ENCODE results near the gene SF3B6. TPM values are rescaled to one million over a fixed set of nuclear protein-coding genes. Genes with fewer than 3 reads are reported as not detected.
A peak's percentile ranks its signal among the peaks of the same experiment; 100 is the strongest.

The SF3B6 gene, protein sequence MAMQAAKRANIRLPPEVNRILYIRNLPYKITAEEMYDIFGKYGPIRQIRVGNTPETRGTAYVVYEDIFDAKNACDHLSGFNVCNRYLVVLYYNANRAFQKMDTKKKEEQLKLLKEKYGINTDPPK
- 140 TPM for total RNA-seq (2013)
- polyA plus RNA-seq (100 to 1,000 TPM in 2 of 3 donors, 10 to 100 TPM in 1; 67.6 to 172 (median 146) TPM), polyA minus RNA-seq (26.0 and 33.5 TPM in 2 replicates), total RNA-seq (19.5 to 39.8 (median 30.7) reads per million in 11 experiments)

DNA sequence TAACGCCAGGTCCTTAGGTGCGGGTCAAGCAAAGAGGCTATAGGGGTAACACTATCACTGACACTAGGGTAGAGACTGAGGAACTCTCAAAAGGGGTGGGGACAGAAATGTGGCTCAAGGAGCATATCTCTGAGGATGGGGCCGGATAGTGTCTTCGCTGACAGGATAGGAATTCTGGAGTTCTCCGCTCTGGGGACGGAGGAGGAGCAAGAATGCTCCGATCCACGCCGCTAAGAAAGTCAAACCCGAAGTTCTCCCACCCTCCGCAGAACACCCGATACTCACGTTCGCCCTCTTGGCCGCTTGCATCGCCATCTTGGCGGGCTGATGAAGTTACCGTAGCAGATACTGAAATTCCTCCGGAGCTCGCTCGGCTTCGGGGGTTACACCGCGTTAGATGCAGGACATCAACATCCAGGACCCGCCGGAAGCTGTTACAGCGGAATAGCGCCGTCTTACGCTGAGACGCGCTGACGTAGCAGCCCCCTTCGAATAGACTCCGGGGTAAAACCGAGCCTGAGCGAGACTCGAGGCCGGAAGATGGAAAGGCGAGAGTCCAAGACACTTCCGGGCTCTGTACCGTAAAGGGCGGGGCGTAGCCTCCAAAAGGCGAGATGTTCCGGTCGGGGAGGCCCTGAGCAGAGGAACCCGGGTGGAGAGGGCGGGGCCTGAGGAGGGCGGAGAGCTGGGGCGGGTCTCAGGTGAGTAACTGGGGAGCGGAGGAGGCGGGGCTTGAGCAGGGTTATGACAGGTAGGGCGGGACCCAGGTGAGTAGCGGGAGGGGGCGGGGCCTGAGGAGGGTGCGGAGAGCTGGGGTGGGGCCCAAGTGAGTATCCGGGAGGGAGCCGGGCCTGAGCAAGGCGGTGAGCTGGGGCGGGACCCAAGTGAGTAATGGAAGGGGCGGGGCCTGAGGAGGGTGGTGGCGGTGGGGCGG lies at the start of gene SF3B6:
Gene SF3B6 (minus strand): TSS at position 412 of the 934 bp plus-strand sequence. CDS start 97 bp downstream, at position 315.
- Histone ChIP-seq H3K27me3 (ENCODE audit: control insufficient read depth in 2 of 2, insufficient read depth in 2 of 2, low read length in 2 of 2) (no peaks in the 10 kb centered on the region), H3K36me3 (replicated peaks in 1 of 2; ENCODE audit: control insufficient read depth in 1 of 2, insufficient read depth in 2 of 2, low read length in 2 of 2) (peaks cover 20 to 47% of the 10 kb centered on the region in 2 donors), H3K4me1 (ENCODE audit: control insufficient read depth in 1 of 2, insufficient read depth in 2 of 2, low read length in 2 of 2) (peaks cover 25 to 40% of the 10 kb centered on the region in 2 donors), H3K79me2 (ENCODE audit: insufficient read depth, low read length) (peaks cover 82% of the 10 kb centered on the region), H3K9ac (ENCODE audit: insufficient read depth, low read length, poor library complexity, severe bottlenecking) (peak within 1 kb of the TSS; percentile 84), H3K4me2 (replicated peaks; ENCODE audit: extremely low read depth, low read length, poor library complexity, severe bottlenecking) (peak within 1 kb of the TSS; percentile 95), H3K27ac (ENCODE audit: low read depth in 1 of 2, low read length in 2 of 2) (peak within 1 kb of the TSS; percentile 67 to 89), H3K9me3 (replicated peaks in 1 of 2; ENCODE audit: control insufficient read depth in 1 of 2, insufficient read depth in 1 of 2, low read length in 2 of 2) (no peaks in the 10 kb centered on the region), H3K4me3 (replicated peaks in 1 of 3; ENCODE audit: low read depth in 2 of 3, low read length in 3 of 3) (peak within 1 kb of the TSS; percentile 56 to 94 (median 86)), H2AFZ (ENCODE audit: insufficient read depth, low read depth, low read length, poor library complexity, severe bottlenecking) (peak within 1 kb of the TSS; percentile 91), H4K20me1 (ENCODE audit: insufficient read depth, low read length) (peaks cover 4% of the 10 kb centered on the region)
- Mint-ChIP-seq H3K36me3 (peaks cover 17 to 38% of the 10 kb centered on the region in 2 donors), H3K4me1 (peaks cover 27% of the 10 kb centered on the region), H3K27ac (peak within 1 kb of the TSS; percentile 94 to 99 (median 98)), H3K27me3 (ENCODE audit: low read depth in 3 of 3) (no peaks in the 10 kb centered on the region), H3K4me3 (peak within 1 kb of the TSS; percentile 95 to 100), H3K9me3 (peaks cover 0 to under 1% (median 0%) of the 10 kb centered on the region in 7 donors)
- TF ChIP-seq, protein P1, sequence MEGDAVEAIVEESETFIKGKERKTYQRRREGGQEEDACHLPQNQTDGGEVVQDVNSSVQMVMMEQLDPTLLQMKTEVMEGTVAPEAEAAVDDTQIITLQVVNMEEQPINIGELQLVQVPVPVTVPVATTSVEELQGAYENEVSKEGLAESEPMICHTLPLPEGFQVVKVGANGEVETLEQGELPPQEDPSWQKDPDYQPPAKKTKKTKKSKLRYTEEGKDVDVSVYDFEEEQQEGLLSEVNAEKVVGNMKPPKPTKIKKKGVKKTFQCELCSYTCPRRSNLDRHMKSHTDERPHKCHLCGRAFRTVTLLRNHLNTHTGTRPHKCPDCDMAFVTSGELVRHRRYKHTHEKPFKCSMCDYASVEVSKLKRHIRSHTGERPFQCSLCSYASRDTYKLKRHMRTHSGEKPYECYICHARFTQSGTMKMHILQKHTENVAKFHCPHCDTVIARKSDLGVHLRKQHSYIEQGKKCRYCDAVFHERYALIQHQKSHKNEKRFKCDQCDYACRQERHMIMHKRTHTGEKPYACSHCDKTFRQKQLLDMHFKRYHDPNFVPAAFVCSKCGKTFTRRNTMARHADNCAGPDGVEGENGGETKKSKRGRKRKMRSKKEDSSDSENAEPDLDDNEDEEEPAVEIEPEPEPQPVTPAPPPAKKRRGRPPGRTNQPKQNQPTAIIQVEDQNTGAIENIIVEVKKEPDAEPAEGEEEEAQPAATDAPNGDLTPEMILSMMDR (IDR thresholded peaks at IDR 0.05): no peak
- intact Hi-C loops (cut with micrococcal nuclease): no loop called here
- WGBS (ENCODE audit: insufficient coverage): under 1% methylated on average over 49 of the region's 64 CpGs
- peak; percentile 96 to 99 (median 98) for DNase-seq

DNA sequence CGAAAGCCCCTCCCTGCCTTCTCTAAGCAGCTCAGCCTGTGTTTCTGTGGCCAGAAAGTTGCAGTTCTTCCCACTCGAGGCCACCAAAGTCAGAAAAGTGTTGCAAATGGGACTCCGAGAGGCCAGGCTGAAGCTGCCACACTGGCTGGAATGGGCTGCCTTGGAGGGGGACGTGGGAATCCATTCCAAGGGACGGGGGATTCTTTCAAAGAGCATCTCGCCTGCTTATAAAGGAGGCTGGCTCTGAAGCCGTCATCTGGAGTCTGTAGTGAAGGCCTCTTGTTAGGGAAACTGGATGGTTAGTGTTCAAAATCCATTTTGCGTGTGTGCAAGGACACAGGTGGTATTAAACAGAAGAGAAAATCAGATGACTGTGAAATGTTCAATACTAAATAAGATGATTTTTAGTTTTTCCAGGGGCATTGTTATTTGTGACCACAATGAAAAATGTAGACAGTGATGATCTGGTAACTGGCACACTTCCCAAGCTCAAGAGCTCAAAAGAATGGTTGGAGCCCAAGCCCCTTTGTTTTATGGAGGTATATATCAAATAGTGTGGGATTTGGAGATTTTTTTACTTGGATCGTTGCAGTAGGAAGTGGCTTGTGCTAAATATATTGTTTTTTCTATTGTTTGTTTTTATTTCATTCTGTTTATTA lies 47.9 kb upstream of the SF3B6 start:
- peak overlapping the region; percentile 83 to 88 for H3K4me3 Mint-ChIP-seq
- H3K27me3 Mint-ChIP-seq (ENCODE audit: low read depth in 3 of 3): peaks cover 0 to 3% (median 0%) of the 10 kb centered on the region in 3 donors
- Histone ChIP-seq H3K36me3 (replicated peaks in 1 of 2; ENCODE audit: control insufficient read depth in 1 of 2, insufficient read depth in 2 of 2, low read length in 2 of 2) (no peaks in the 10 kb centered on the region), H3K79me2 (ENCODE audit: insufficient read depth, low read length) (no peaks in the 10 kb centered on the region), H2AFZ (ENCODE audit: insufficient read depth, low read depth, low read length, poor library complexity, severe bottlenecking) (peak overlapping the region; percentile 87), H3K9ac (ENCODE audit: insufficient read depth, low read length, poor library complexity, severe bottlenecking) (peak overlapping the region; percentile 67), H3K4me3 (replicated peaks in 1 of 3; ENCODE audit: low read depth in 2 of 3, low read length in 3 of 3) (peak overlapping the region; percentile 65 to 83 (median 72)), H4K20me1 (ENCODE audit: insufficient read depth, low read length) (no peaks in the 10 kb centered on the region), H3K4me2 (replicated peaks; ENCODE audit: extremely low read depth, low read length, poor library complexity, severe bottlenecking) (peak overlapping the region; percentile 96), H3K9me3 (replicated peaks in 1 of 2; ENCODE audit: control insufficient read depth in 1 of 2, insufficient read depth in 1 of 2, low read length in 2 of 2) (no peaks in the 10 kb centered on the region), H3K27me3 (ENCODE audit: control insufficient read depth in 2 of 2, insufficient read depth in 2 of 2, low read length in 2 of 2) (no peaks in the 10 kb centered on the region), H3K27ac (ENCODE audit: low read depth in 1 of 2, low read length in 2 of 2) (peak overlapping the region; percentile 28 to 50), H3K4me1 (ENCODE audit: control insufficient read depth in 1 of 2, insufficient read depth in 2 of 2, low read length in 2 of 2) (peaks cover 14 to 16% of the 10 kb centered on the region in 2 donors)
- peaks cover 6 to 12% of the 10 kb centered on the region in 2 donors for H3K36me3 Mint-ChIP-seq
- DNase-seq: no peak
- 11% methylated on average over 5 of the region's 9 CpGs for WGBS (ENCODE audit: insufficient coverage)
- intact Hi-C loops (cut with micrococcal nuclease): no loop called here
- peaks cover 15% of the 10 kb centered on the region for H3K4me1 Mint-ChIP-seq
- H3K27ac Mint-ChIP-seq: peak overlapping the region in 6 of 7 donors; percentile 25 to 77 (median 60)
- TF ChIP-seq, protein P1 (IDR thresholded peaks at IDR 0.05): no peak
- H3K9me3 Mint-ChIP-seq: no peaks in the 10 kb centered on the region
